AML-193 (cell line): Measurements from ENCODE around the gene CDH23.
A peak's percentile ranks its signal among the peaks of the same experiment; 100 is the strongest.

ENCODE experiments used
- DNase-seq, 2 experiments: peaks; one replicate each; lab custom pipeline; 2025; lab: John Stamatoyannopoulos, UW

Gene CDH23

DNA sequence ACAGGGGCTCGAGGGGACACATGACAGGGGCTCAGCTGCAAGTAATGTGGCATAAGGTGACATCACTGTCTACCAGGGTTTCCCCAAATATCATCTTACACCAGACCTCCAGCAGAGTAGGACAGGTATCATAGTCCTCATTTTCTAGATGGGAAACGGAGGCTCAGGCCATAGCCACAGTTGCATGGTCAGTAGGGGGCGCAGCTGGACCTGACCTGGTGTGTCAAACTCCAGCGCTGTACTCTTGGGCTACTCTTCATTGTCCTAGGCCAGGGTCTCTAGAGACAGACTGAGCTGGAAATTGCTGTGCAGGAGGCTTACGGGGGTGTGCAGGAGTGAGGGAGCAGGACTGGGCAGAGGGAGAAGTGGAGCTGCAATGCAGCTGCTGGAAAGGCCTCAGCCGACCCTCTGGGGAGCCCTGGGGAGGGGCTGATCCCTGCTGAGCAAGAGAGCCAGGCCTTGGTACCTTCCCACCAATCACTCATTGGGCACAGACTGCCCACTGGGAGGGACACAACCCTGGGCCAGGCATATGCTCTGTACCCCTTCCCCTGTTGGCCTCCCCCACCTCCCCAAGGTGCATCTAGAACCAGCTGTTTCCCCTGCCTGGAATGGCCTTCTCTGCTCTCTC, 89.9 kb downstream of the CDH23 start:
- DNase-seq, result peak; percentile 35 to 49

DNA sequence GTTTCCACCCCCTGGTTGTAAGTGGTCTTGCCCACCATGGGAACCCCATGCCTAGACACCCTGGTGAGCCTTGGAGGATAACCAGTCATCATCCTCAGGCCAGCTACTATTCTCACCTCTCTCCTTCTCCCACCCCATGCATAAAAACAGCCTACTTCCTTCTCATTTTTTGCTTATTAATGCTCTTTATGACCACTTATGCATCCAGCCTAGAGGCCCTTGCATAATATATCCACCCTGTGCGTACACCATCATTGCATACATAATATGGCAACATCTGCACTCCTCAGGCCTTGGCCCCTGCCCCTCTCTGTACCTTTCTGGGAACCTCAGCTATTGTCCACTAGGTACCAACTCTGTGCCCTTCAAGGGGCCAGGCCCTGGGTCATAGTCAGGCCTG, 91.0 kb downstream of the CDH23 start:
- no peak for DNase-seq

DNA sequence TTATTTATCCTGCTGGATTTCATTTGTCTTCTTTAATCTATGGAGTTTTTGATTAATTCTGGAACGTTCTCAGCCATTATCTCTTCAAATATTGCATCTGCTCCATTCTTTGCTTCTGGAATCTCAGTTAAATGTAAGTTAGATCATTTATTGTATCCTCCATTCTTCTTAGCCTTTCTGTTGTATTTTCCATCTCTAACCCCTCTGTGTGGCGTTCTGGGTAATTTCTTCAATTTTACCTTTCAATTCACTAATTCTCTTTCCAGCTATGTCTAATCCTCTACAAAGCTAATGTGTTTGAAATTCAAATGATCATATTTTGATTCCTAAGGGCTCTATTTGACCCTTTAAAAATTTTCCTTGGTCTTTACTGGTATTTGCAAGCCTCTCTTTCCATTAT, 92.4 kb downstream of the CDH23 start:
- DNase-seq, result no peak

GRCh38 chr10:71492872-71493271, 96.2 kb downstream of the CDH23 start:
- no peak for DNase-seq

GRCh38 chr10:71493741-71494140, 97.0 kb downstream of the CDH23 start:
- no peak for DNase-seq

GRCh38 chr10:71494476-71494875, 97.8 kb downstream of the CDH23 start:
- DNase-seq, result no peak

DNA sequence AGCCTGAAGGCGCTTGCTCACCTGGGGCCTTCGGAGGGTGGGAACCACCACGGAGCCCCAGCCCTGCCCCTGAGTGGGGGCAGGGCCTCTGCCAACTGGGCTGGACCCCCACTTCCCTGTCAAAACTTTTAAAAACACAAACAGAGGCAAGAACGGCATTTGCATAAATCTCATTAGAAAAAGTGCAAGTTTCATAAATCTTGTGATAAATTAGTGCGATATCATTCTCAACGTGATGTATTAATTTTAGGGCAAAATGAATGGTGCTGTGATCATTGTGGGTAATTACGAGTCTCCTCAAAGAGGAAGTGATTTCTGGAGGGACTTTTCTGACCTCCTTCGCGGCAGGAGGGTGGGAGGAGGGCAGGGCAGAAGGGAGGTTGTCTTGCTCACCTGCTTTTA, 98.3 kb downstream of the CDH23 start:
- no peak for DNase-seq

DNA sequence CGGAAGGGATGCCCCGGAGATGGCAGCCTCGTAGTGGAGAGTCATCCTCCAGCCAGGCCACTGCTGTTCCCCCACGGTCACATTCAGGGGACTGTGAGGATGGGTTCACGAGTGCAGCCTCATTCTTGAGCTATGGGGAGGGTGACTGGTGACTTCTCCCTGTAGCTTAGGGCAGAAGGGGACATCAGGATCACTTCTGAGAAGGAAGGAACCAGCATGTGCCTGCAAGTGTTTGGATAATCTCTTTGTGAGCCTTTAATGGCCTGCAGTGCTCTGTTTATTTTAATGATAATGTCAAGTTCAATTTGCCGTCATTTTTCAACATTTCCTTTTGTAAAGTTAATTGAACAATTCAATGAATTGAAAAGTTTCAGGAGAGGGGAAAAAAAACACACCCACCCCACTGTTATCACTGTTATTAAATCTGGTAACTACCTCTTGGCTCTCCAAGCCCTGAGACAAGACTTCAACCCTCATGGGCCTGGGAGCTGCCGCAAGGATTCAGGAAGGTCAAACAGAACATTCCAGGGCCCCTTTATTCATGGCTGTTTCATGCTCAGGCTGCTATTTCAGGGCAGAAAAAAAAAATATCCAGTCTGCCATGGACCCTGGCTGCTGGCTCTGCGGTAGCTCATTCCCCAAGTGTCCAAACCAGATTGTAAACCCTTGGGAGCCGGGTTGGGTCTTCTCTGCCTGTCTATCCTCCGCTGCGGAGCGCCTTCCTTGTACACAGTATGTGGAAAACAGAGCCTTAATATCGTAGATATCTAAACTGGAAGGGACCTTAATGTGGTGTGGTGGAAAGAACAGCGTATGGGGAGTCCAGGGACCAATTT, 100.4 kb downstream of the CDH23 start:
- DNase-seq, result no peak

GRCh38 chr10:71497763-71498326, 101.1 kb downstream of the CDH23 start:
- no peak for DNase-seq

DNA sequence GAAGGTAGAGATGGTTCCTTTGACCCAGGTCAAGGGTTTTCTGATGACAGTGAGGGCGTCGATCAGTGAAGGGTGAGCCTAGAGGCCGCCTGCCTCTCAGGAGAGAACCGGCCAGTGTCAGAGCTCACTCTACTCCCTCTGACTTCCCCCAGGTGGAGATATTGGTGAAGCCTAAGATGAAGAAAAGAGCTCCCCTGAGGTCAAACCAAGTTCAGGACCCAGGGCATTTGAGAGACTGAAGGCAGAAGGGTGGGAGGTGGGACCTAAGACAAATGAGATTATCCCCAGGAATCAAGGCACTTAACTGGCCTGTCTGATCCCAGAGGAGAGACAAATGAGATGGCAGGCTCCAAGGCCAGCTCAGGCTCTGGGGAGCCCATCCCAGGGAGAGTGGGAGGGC, 104.7 kb downstream of the CDH23 start:
- DNase-seq, result no peak

GRCh38 chr10:71502190-71502589, 105.5 kb downstream of the CDH23 start:
- no peak for DNase-seq

GRCh38 chr10:71502851-71503250, 106.1 kb downstream of the CDH23 start:
- DNase-seq, result no peak

- no peak for DNase-seq
Measured at GRCh38 chr10:71504168-71504567, 107.4 kb downstream of the CDH23 start.

DNA sequence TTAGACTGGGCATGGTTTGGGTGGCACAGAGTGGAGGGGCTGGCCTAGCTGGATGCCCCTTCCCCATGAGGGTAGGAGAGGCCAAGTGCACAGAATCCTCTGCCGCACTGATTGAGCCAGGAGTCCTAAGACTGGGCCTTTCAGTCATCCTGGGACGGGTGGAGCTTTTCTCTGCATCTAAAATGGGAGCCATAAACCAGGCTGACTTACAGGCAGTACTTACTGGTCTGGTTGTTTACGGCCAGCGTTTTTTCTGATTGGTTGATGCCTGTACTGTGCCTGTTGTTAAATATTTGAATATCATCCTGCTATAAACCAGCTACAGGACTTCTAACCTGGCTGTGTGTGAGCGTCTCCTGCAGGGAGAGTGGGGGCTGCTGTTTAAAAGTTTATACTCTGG, 107.8 kb downstream of the CDH23 start:
- no peak for DNase-seq

DNA sequence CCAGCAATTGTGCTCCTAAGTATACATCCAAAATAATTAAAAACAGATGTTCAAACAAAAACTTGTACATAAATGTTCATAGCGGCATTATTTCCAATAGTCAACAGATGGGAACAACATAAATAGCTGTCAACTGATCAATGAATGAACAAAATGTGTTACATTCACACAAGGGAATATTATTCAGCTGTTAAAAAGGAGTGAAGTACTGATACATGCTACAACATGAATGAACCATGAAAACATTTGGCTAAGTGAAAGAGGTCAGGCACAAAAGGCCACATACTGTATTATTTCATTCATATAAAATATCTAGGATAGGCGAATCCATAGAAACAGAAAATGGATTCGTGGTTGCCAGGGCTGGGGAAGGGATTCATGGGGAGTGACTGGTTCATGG, 109.1 kb downstream of the CDH23 start:
- DNase-seq, result no peak

DNA sequence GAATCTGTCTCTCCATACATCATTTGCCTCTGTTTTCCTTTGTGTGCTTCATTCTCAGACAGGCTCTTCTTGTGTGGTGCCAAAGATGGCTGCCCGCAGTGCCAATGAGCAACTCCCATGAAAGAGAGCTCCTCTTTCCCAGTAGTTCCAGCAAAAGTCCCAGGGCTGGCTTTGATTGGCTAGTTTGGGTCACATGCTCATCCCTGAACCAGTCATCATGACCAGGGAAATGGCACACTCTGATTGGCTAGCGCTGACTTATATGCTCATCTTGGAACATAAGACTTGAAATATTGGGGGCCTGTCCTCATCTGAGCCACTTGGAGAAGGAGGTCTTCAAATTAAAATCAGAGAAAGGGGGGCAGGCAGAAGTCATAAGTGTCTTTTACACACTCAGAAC, 112.7 kb downstream of the CDH23 start:
- DNase-seq, result no peak

- DNase-seq, result no peak
Measured at GRCh38 chr10:71511206-71511605, 114.5 kb downstream of the CDH23 start.

DNA sequence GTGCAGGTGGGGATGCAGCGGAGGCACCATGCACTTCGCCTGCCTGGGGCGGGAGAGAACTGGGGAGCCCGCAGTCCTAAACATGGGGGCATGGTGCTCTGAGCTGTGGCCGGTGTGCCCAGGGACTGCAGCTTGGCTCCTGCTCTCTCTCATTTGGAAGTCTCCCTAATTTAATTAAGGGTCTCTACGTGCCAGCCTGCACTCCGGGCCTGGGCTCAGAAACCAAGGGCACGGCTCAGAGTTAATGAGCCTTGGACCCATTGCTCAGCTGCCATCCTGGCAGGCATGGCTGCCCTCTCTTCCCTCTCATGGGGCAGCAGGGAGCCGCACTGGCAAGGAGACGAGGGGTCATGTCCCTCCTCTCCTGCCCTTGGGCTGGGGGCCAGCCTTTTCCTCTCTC, 115.6 kb downstream of the CDH23 start:
- DNase-seq, result no peak

DNA sequence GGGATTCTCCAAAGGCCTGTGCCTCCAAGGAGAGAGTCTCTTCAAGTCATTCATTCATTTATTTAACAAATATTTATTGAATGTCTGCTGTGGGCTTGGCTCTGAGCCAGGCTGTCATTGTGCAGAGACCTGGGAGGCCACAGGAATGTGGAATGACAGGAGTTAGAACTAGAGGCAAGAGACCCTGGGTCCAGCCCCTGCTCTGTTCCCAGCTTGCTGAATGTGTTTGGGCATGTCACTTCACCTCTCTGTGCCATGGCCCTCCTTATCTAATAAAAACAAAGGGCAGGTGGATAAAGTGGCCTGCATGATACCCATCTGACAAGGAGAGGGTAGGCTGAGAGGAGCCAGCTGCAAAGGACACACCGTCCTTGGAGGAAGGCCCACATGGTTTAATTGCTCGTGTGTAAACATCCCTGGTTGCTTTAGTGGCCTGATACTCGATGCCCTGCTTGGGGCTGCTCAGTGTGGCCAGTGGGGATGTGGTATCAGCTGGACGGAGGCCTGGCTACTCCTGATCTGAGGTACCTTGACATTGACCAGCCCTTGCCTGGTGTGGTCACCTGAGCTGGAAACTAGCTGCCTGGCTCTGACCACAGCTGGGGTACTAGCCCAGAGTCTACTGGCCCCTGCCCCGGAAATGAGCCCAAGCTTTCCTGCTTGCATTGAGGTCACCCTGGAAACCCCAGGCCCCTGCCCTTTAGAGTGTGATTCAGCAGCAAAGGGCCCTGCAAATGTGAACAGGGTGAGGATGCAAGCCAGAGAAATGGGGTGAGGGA, 116.2 kb downstream of the CDH23 start:
- no peak for DNase-seq

- DNase-seq, result no peak
Measured at GRCh38 chr10:71513540-71513853, 116.8 kb downstream of the CDH23 start.

DNA sequence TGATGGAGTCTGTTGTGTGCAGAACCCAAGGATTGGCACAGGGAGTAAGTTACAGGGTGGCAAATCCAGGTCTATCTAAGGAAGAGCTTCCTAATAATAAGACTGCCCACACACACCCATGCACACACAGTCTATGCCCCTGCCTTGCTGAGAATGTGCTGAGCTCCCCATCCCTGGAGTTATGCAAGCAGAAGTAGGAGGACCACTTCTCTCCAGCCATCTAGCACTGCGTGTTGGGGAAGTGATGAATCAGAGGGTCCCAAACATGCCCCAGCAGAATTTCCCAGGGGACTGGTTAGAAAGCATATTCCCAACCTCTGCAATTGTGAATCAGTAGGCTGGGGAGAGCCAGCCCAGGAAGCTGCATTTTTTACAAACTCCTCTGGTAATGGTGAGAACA, 117.2 kb downstream of the CDH23 start:
- DNase-seq, result no peak

DNA sequence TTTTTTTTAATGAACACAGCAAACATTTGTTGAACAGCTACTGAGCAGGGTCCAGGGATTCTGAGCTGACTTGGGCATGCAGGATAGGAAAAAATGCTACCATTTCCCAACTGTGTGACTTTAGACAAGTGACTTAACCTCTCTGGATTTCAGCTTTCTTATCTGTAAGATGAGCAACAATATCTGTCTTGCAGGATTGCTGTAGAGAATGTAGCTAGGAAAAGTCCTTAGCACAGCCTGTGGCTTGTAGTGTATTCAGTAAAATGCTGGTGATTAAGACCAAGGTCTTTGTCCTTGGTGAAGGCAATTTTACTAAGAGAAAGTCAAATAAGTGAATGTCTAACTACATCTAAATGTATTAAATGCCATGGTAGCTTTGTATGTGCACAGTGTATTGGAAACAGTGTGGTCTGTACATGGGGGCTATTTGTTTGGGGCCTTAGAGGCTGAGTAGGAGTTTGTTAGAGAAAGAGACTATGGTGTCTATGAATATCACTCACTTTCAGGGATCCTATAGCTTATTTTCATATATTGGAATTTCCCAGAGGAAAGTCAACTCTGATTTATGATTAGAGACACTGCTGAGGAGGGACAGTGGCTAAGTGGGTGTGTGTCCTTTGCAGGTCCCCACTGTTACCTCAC, 118.9 kb downstream of the CDH23 start:
- no peak for DNase-seq
